VCaP (cell line): ENCODE results near the gene ABHD12.
A peak's percentile ranks its signal among the peaks of the same experiment; 100 is the strongest.

ENCODE experiments used
- H3K27ac ChIP-seq: fragments of 450-650 bp; 2 replicates; pipeline ENCODE4 v1.5.1; 2017
- TF ChIP-seq, protein P1 (sequence below): fragments of 450-650 bp; conservative IDR thresholded peaks from 2 replicates; pipeline ENCODE4 v1.5.1; 2017; ENCODE audit warnings: mild to moderate bottlenecking, moderate library complexity

The ABHD12 gene

GRCh38 chr20:25297141-25297905 is 93.3 kb downstream of the ABHD12 start:
- TF ChIP-seq, protein P1, sequence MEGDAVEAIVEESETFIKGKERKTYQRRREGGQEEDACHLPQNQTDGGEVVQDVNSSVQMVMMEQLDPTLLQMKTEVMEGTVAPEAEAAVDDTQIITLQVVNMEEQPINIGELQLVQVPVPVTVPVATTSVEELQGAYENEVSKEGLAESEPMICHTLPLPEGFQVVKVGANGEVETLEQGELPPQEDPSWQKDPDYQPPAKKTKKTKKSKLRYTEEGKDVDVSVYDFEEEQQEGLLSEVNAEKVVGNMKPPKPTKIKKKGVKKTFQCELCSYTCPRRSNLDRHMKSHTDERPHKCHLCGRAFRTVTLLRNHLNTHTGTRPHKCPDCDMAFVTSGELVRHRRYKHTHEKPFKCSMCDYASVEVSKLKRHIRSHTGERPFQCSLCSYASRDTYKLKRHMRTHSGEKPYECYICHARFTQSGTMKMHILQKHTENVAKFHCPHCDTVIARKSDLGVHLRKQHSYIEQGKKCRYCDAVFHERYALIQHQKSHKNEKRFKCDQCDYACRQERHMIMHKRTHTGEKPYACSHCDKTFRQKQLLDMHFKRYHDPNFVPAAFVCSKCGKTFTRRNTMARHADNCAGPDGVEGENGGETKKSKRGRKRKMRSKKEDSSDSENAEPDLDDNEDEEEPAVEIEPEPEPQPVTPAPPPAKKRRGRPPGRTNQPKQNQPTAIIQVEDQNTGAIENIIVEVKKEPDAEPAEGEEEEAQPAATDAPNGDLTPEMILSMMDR: no peak
- H3K27ac ChIP-seq: peak overlapping the region; percentile 34

DNA sequence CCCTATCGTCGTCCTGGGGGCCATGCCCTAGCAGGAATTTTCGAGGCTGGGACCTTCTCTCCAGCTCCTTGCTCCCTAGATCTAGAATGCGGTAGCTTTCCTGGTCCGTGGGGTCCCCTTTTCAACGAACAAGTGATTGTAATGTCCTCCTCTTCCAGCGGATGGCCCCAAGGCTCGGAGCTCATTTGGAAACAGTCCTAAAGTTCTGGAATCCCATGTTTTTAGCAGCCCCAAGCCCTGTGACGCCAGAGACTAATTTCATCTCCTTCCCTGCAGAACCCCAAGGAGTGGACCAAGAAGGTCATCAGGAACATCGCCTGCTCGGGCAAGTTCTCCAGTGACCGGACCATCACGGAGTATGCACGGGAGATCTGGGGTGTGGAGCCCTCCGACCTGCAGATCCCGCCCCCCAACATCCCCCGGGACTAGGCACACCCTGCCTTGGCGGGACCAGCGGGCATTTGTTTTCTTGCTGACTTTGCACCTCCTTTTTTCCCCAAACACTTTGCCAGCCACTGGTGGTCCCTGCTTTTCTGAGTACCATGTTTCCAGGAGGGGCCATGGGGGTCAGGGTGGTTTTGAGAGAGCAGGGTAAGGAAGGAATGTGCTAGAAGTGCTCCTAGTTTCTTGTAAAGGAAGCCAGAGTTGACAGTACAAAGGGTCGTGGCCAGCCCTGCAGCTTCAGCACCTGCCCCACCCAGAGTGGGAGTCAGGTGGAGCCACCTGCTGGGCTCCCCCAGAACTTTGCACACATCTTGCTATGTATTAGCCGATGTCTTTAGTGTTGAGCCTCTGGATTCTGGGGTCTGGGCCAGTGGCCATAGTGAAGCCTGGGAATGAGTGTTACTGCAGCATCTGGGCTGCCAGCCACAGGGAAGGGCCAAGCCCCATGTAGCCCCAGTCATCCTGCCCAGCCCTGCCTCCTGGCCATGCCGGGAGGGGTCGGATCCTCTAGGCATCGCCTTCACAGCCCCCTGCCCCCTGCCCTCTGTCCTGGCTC is 94.2 kb downstream of the ABHD12 start:
- peak overlapping the region; percentile 34 for H3K27ac ChIP-seq
- TF ChIP-seq, protein P1: peak; percentile 74

DNA sequence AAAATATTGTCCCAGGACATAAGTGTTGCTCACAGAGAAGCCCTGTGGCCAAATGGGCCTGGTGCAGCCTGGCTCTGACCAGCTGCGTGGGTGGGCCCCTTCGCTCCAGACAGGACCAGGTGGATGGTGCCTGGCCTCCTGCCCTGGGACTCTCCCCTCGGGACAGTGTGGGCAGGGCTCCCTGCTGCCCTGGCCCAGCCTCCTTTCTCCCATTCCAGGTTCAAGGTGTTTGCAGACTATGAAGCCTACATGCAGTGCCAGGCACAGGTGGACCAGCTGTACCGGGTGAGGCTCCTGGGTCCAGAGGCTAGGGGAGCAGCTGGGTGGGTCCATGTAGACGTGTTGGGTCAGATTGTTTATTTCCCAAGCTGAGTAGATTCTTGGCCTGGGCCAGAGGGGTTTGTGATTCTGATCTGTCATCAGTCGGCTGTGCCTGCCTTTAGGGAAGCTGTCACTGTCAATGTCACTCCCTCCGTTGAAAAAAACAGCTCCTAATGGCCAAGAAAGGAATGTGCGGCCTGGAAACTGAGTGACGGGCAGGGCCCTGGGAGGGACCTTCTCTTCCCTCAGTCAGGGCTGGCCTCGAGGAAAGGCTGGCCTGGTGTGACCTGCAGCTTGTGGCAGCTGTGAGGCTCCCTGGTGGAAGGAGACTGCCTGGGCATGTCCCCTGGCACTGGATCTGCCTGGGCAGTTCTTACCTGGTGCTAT is 95.1 kb downstream of the ABHD12 start:
- TF ChIP-seq, protein P1: no peak
- peak overlapping the region; percentile 34 for H3K27ac ChIP-seq

DNA sequence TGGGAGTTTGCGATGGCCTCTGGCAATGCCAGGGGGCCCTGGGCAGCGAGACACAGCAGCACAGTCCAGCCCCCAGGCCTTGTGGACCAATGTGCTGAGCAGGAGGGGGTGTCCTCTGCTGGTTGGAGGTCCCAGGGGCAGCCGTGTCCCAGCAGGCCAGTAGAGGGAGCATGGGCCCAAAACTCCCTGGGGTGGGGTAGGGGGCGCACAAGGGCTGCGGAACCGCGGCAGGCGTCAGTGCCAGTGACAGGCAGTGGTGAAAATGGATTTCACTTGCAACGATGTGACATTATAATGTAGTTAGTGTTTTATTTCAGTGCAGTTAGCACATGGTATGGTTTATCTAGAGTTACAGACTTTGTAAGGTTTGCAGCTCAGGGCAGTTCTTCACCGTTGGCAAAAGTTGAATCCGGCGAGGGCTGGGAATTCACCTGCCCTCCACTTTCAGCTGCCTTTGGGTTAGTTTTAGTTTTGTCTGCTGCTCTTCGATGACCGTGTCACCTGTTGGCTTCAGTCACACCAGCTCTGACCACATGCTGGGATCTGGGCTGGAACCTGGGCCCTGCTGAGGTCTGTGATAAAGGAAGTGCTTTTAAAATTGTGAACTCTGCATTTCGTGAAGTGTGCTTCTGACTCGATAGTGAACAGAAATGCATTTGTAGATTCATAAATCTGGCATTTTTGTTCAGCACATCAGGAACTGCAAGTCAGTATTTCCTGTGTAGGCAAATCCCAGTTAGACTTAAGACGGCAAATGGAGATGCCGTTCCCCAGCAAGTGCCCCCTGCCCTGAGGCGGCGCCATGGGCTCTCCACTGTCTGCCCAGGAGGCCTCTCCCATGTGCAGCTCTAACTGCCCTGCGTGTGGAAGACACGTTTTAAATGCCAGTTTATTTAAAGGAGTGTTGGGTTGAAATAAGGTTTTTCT is 95.9 kb downstream of the ABHD12 start:
- TF ChIP-seq, protein P1: peak; percentile 83
- peak overlapping the region; percentile 34 for H3K27ac ChIP-seq

GRCh38 chr20:25293910-25294458 is 96.7 kb downstream of the ABHD12 start:
- H3K27ac ChIP-seq: peak overlapping the region; percentile 34
- TF ChIP-seq, protein P1: no peak

DNA sequence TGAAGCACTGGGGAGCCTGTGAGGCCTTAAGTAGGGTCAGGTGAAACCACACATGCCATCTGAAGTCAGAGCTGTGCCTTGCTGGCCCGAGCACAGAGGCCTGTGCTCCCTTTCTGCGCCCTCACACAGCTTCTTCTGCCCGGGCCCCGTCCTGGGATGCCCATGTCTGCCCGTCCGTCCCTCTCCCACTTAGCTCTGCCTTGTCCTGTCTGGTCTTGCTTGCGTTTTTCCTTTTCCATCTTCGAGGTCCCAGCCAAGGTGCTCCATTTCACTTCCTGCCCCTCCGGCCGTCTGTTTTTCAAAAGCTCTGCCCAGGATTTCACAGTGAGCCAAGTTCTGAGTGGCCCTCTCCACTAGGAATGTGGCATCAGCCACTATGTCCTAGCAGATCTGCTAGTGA is 97.1 kb downstream of the ABHD12 start:
- TF ChIP-seq, protein P1: no peak
- peak overlapping the region; percentile 34 for H3K27ac ChIP-seq
